ENCODE data around the gene CRAMP1. TPM values are rescaled to one million over a fixed set of nuclear protein-coding genes. Genes with fewer than 3 reads are reported as not detected.

Gene CRAMP1
- total RNA-seq, 4 donors from 2014 or later: 9.0 to 15.1 (median 11.3) TPM

- TF ChIP-seq EP300 (IDR thresholded peaks at IDR 0.05) (no peak), CTCF (IDR thresholded peaks at IDR 0.05) (no peak), POLR2AphosphoS5 (IDR thresholded peaks at IDR 0.05) (no peak), POLR2A (IDR thresholded peaks at IDR 0.05) (no peak)
- no peaks in the 10 kb centered on the region for H3K9me3 ChIP-seq
- ATAC-seq: no peak
- WGBS, 2 donors (ENCODE audit: low coverage in 1 of 2): 40 to 89% methylated on average over 1 to 5 of the region's 12 CpGs
- H3K27me3 ChIP-seq: no peaks in the 10 kb centered on the region
- peaks cover 0 to 42% (median 9%) of the 10 kb centered on the region in 3 donors for H3K4me1 ChIP-seq
- H3K27ac ChIP-seq: no peak overlapping the region
- H3K36me3 ChIP-seq: peaks cover 0 to 52% of the 10 kb centered on the region in 2 donors
- H3K4me3 ChIP-seq: no peak overlapping the region
These were observed 112.3 kb downstream of the CRAMP1 start for GRCh38 chr16:1724491-1724890.

GRCh38 chr16:1726661-1727502 is 114.7 kb downstream of the CRAMP1 start:
- Histone ChIP-seq H3K9me3 (no peaks in the 10 kb centered on the region), H3K4me3 (no peak overlapping the region), H3K4me1 (peaks cover 0 to 29% (median 5%) of the 10 kb centered on the region in 3 donors), H3K27me3 (no peaks in the 10 kb centered on the region), H3K27ac (no peak overlapping the region), H3K36me3 (peaks cover 0 to 75% of the 10 kb centered on the region in 2 donors)
- TF ChIP-seq CTCF (IDR thresholded peaks at IDR 0.05) (no peak), POLR2A (IDR thresholded peaks at IDR 0.05) (no peak), POLR2AphosphoS5 (IDR thresholded peaks at IDR 0.05) (no peak), EP300 (IDR thresholded peaks at IDR 0.05) (no peak)
- no peak for ATAC-seq
- WGBS, 2 donors (ENCODE audit: low coverage in 1 of 2): 100% methylated on average over 1 of the region's 32 CpGs; no CpG with 5 or more reads in 1 of the 2 donors

Other genes starting within 250 kb of the CRAMP1 start
- 10 to 100 TPM; 12.3 to 29.4 (median 16.4) TPM for gene UNKL, start 197.7 kb upstream of the CRAMP1 start, total RNA-seq
- 10 to 100 TPM in 3 of 4 donors, 1 to 10 TPM in 1; 10.0 to 18.7 (median 13.8) TPM for gene UQCC4, start 191.6 kb upstream of the CRAMP1 start, total RNA-seq
- gene PERCC1, start 181.3 kb upstream of the CRAMP1 start, total RNA-seq: under 1 TPM in 1 of 4 donors, not detected in 3; 0.74 TPM
- not detected for gene CCDC154, start 167.8 kb upstream of the CRAMP1 start, total RNA-seq
- gene CLCN7, start 137.3 kb upstream of the CRAMP1 start, total RNA-seq: 10 to 100 TPM; 33.0 to 67.7 (median 39.2) TPM
- gene PTX4, start 123.4 kb upstream of the CRAMP1 start, total RNA-seq: under 1 TPM in 1 of 4 donors, not detected in 3; 0.40 TPM
- 10 to 100 TPM; 10.9 to 33.9 (median 20.8) TPM for gene TELO2, start 119.0 kb upstream of the CRAMP1 start, total RNA-seq
- 10 to 100 TPM; 28.6 to 48.2 (median 36.6) TPM for gene TMEM204, start 78.7 kb upstream of the CRAMP1 start, total RNA-seq
- gene IFT140, start 288 bp upstream of the CRAMP1 start, total RNA-seq: 10 to 100 TPM; 18.6 to 36.3 (median 27.2) TPM
- gene JPT2, start 65.9 kb downstream of the CRAMP1 start, total RNA-seq: 10 to 100 TPM; 21.4 to 49.9 (median 31.6) TPM
- gene MAPK8IP3, start 93.8 kb downstream of the CRAMP1 start, total RNA-seq: 10 to 100 TPM; 12.0 to 66.8 (median 33.1) TPM
- gene NME3, start 159.2 kb downstream of the CRAMP1 start, total RNA-seq: 100 to 1,000 TPM in 1 of 4 donors, 10 to 100 TPM in 3; 49.9 to 106 (median 87.2) TPM
- gene EME2, start 160.4 kb downstream of the CRAMP1 start, total RNA-seq: 10 to 100 TPM in 1 of 4 donors, 1 to 10 TPM in 3; 4.6 to 20.4 (median 7.7) TPM
- 10 to 100 TPM; 44.4 to 72.8 (median 61.3) TPM for gene MRPS34, start 160.8 kb downstream of the CRAMP1 start, total RNA-seq
- gene SPSB3, start 170.2 kb downstream of the CRAMP1 start, total RNA-seq: 10 to 100 TPM; 52.4 to 81.1 (median 75.4) TPM
- 10 to 100 TPM; 64.4 to 92.2 (median 80.6) TPM for gene NUBP2, start 170.6 kb downstream of the CRAMP1 start, total RNA-seq
- gene IGFALS, start 181.3 kb downstream of the CRAMP1 start, total RNA-seq: 1 to 10 TPM in 1 of 4 donors, under 1 TPM in 2, not detected in 1; 0.47 to 1.1 (median 0.67) TPM
- 100 to 1,000 TPM; 124 to 245 (median 175) TPM for gene HAGH, start 214.5 kb downstream of the CRAMP1 start, total RNA-seq
- gene FAHD1, start 214.8 kb downstream of the CRAMP1 start, total RNA-seq: 10 to 100 TPM; 22.9 to 44.0 (median 30.2) TPM

All from gastroesophageal sphincter (tissue), 4 donors.